GM19023 (cell line): Measurements from ENCODE around the gene ADD3.

Experiments
- ATAC-seq: cut with Tn5 transposase; IDR thresholded peaks from one replicate; pipeline ENCODE4 v1.9.1; 2021; ENCODE audit warnings: mild to moderate bottlenecking, moderate library complexity; ENCODE audit not compliant: unreplicated experiment

Gene ADD3

DNA sequence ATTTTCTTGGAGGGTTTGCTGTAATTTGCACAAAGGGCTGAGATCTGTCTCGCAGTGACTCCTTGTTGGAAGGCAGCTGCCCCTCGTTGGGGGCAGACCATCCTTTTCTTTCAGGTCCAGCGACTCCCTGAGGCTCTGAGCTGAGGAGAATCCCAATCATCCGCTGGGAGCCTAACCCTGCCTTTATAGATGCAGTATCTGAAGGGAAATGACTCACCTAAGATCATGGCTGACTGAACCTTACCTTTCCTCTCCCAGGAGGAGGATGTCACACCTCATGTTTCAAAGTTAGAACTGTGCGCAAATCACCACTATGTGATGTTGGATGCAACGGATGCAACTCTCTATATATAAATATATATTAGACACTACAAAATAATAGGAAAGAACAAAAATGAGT is 163.2 kb downstream of the ADD3 start:
- no peak for ATAC-seq

- no peak for ATAC-seq
Observed at GRCh38 chr10:110172155-110172554, 164.4 kb downstream of the ADD3 start.

DNA sequence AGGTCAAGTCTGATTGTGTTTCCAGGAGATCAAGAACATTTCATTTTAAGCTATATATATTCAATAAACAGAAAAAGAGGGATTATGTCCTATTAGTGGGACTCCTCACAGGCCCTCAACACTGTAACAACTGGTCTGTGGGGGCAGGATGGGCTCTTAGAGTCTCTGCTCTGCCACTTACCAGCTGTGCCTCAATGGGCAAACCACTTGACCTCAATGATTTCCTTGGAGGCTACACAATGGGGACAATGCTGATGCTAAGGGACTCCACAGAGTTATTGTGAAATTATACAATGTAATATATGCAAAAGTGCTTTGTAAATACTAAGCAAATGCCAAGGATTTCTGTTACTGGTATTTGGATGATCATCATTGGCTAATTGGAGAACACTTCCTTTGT is 166.4 kb downstream of the ADD3 start:
- no peak for ATAC-seq

GRCh38 chr10:110174816-110175215 is 167.0 kb downstream of the ADD3 start:
- ATAC-seq: no peak

DNA sequence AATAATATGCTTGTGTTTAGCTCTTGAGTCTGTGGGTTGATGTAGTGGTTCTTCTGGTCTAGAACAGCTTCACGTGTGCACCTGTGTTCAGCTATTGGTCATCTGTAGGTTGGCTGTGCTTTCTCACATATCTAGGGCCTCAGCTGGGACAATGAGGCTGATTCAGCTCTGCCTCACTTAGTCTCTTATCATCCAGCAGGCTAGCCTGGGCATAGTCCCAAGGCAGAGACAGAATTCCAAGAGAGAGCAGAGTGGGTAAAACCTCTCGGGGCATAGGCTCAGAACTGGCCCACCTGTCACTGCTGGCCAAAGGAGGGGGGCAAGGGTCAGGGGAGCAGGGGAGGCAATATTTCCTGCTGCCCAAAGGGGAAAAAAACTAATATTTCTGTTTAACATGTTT is 167.6 kb downstream of the ADD3 start:
- ATAC-seq: no peak

GRCh38 chr10:110176141-110177030 is 168.6 kb downstream of the ADD3 start:
- no peak for ATAC-seq

DNA sequence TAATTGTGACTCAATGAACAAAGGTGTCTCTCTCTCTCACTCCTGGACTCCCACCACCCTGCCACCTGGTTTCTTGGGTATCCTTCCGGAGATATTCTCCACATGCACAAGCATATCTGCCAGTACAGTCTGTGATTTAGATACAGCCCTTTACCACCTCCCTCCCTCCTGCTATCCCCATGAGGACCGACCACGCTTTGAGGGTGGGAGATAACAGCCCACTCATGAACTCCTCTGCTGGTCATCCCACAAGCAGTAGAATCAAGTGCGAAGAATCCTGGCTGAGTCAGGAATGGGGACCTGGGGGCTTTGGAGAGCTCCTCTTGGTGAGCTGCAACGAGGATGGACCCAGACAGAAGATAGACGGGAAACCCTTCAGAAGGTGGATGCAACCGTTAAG is 171.4 kb downstream of the ADD3 start:
- ATAC-seq: no peak

DNA sequence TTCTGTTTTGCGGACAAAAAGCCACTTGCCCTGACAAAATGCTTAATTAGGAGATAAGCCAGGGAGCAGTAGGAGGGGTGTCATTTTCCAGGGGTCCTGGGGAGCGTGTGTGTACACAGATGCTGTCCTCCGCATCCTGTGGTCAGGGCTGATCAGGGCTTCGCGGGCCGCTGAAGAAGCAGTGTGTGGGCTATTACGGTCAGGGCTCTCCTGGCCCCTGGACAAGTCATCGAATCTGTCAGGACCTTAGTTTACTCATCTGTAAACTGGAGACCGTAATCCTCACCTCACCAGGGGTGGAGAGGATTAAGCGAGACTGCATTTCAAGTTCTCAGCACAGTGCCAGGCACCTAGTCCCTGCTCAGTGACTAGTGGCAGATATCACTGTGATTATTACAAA is 173.7 kb downstream of the ADD3 start:
- ATAC-seq: no peak

- no peak for ATAC-seq
Observed at GRCh38 chr10:110181911-110182310, 174.1 kb downstream of the ADD3 start.

DNA sequence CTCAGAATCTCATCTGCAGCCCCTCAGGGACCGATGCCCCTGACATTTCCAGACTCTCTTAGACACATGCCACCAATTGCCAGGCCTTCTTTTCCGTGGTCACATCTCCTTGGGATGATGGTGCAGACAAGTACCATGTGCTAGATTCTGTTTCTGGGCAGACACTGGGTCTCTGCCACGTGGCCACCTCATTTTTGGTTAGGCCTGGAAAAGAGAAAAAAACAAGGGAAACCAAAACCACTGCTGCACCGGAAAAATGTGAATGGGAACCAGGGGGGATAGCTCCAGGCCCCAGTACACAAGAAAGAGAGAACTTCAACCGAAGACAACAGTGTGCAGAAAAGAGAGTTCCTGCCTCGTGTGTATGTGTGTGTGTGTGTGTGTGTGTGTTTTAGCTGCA is 176.6 kb downstream of the ADD3 start:
- ATAC-seq: no peak
